ENCODE results near the gene MFSD6.
"Not testable (repeated sequence)": the region's sequence is repeated elsewhere in the genome, so short reads cannot be mapped to it uniquely, and the experiment has no call there.

MFSD6 gene

GRCh38 chr2:190430866-190431265 is 22.7 kb downstream of the MFSD6 start:
- not testable (repeated sequence) for DNase-seq (ENCODE audit: low read depth); H3K4me3 ChIP-seq (ENCODE audit: low read depth, low read length)

GRCh38 chr2:190431907-190432306 is 23.8 kb downstream of the MFSD6 start:
- no peak for DNase-seq (ENCODE audit: low read depth)

GRCh38 chr2:190432567-190433231 is 24.5 kb downstream of the MFSD6 start:
- no peak overlapping the region for H3K4me3 ChIP-seq (ENCODE audit: low read depth, low read length)
- DNase-seq (ENCODE audit: low read depth), result no peak

More at GRCh38 chr2:190431907-190432306, 23.8 kb downstream of the MFSD6 start:
- H3K4me3 ChIP-seq (ENCODE audit: low read depth, low read length), result no peak overlapping the region

GRCh38 chr2:190435031-190435670 is 27.0 kb downstream of the MFSD6 start:
- DNase-seq (ENCODE audit: low read depth), result no peak
- H3K4me3 ChIP-seq (ENCODE audit: low read depth, low read length), result no peak overlapping the region

GRCh38 chr2:190436557-190436956 is 28.4 kb downstream of the MFSD6 start:
- no peak for DNase-seq (ENCODE audit: low read depth)
- H3K4me3 ChIP-seq (ENCODE audit: low read depth, low read length), result no peak overlapping the region

- no peak for DNase-seq (ENCODE audit: low read depth)
- H3K4me3 ChIP-seq (ENCODE audit: low read depth, low read length), result no peak overlapping the region
Observed at GRCh38 chr2:190440113-190440512, 32.0 kb downstream of the MFSD6 start.

- no peak for DNase-seq (ENCODE audit: low read depth)
- H3K4me3 ChIP-seq (ENCODE audit: low read depth, low read length), result no peak overlapping the region
Observed at GRCh38 chr2:190441564-190441963, 33.4 kb downstream of the MFSD6 start.

- H3K4me3 ChIP-seq (ENCODE audit: low read depth, low read length), result no peak overlapping the region
- DNase-seq (ENCODE audit: low read depth), result no peak
Observed at GRCh38 chr2:190443055-190443454, 34.9 kb downstream of the MFSD6 start.

GRCh38 chr2:190443778-190444481 is 35.8 kb downstream of the MFSD6 start:
- H3K4me3 ChIP-seq (ENCODE audit: low read depth, low read length), result no peak overlapping the region
- peak; percentile 64 for DNase-seq (ENCODE audit: low read depth)

GRCh38 chr2:190444976-190445375 is 36.8 kb downstream of the MFSD6 start:
- DNase-seq (ENCODE audit: low read depth), result no peak
- H3K4me3 ChIP-seq (ENCODE audit: low read depth, low read length), result no peak overlapping the region

GRCh38 chr2:190446193-190446592 is 38.0 kb downstream of the MFSD6 start:
- H3K4me3 ChIP-seq (ENCODE audit: low read depth, low read length), result no peak overlapping the region
- DNase-seq (ENCODE audit: low read depth), result no peak

- no peak overlapping the region for H3K4me3 ChIP-seq (ENCODE audit: low read depth, low read length)
- no peak for DNase-seq (ENCODE audit: low read depth)
Observed at GRCh38 chr2:190446750-190447516, 38.8 kb downstream of the MFSD6 start.

- no peak for DNase-seq (ENCODE audit: low read depth)
- H3K4me3 ChIP-seq (ENCODE audit: low read depth, low read length), result no peak overlapping the region
Observed at GRCh38 chr2:190447766-190448165, 39.6 kb downstream of the MFSD6 start.

- H3K4me3 ChIP-seq (ENCODE audit: low read depth, low read length), result no peak overlapping the region
- DNase-seq (ENCODE audit: low read depth), result no peak
Observed at GRCh38 chr2:190449925-190450324, 41.8 kb downstream of the MFSD6 start.

- H3K4me3 ChIP-seq (ENCODE audit: low read depth, low read length), result no peak overlapping the region
- no peak for DNase-seq (ENCODE audit: low read depth)
Observed at GRCh38 chr2:190450363-190450762, 42.2 kb downstream of the MFSD6 start.

GRCh38 chr2:190451561-190452176 is 43.5 kb downstream of the MFSD6 start:
- no peak for DNase-seq (ENCODE audit: low read depth)
- no peak overlapping the region for H3K4me3 ChIP-seq (ENCODE audit: low read depth, low read length)

- no peak for DNase-seq (ENCODE audit: low read depth)
- H3K4me3 ChIP-seq (ENCODE audit: low read depth, low read length), result no peak overlapping the region
Observed at GRCh38 chr2:190452433-190452832, 44.3 kb downstream of the MFSD6 start.

GRCh38 chr2:190454795-190455194 is 46.6 kb downstream of the MFSD6 start:
- no peak for DNase-seq (ENCODE audit: low read depth)
- no peak overlapping the region for H3K4me3 ChIP-seq (ENCODE audit: low read depth, low read length)

GRCh38 chr2:190455358-190456095 is 47.4 kb downstream of the MFSD6 start:
- no peak for DNase-seq (ENCODE audit: low read depth)
- no peak overlapping the region for H3K4me3 ChIP-seq (ENCODE audit: low read depth, low read length)
